Psoas muscle (tissue), 8 donors: ENCODE data around the gene TAF11L11. TPM values are rescaled to one million over a fixed set of nuclear protein-coding genes. Genes with fewer than 3 reads are reported as not detected.
"Not testable (repeated sequence)": the region's sequence is repeated elsewhere in the genome, so short reads cannot be mapped to it uniquely, and the experiment has no call there.

Experiments
- ATAC-seq, 4 donors: fragments of 200-7000 bp; cut with Tn5 transposase; one replicate each; pipeline ENCODE4 v1.9.1; 2020; ENCODE audit warnings: moderate library complexity in 3 of 4, mild to moderate bottlenecking in 2 of 4
- DNase-seq, 2 donors: peaks; one replicate each; pipeline ENCODE4 v3.0.0-alpha.2; 2020
- H3K27ac ChIP-seq: fragments of 200-600 bp; one replicate; pipeline ENCODE4 v1.8.0; 2022
- H3K27me3 ChIP-seq, 3 donors: fragments of 200-600 bp in 1 of 3; one replicate each; pipeline versions ENCODE4 v1.6.1 to v1.8.0; 2013 to 2022; ENCODE audit warnings: low read length in 2 of 3, mild to moderate bottlenecking in 2 of 3, moderate library complexity in 1 of 3; ENCODE audit not compliant: insufficient read depth in 3 of 3
- H3K36me3 ChIP-seq, 2 donors: fragments of 200-600 bp in 1 of 2; one replicate each; pipeline versions ENCODE4 v1.6.1 to v1.8.0; 2013 to 2022; ENCODE audit warnings: low read depth in 1 of 2, mild to moderate bottlenecking in 1 of 2, moderate library complexity in 1 of 2; ENCODE audit not compliant: insufficient read depth in 1 of 2
- H3K4me1 ChIP-seq: fragments of 200-600 bp; one replicate; pipeline ENCODE4 v1.8.0; 2022
- H3K4me3 ChIP-seq: fragments of 200-600 bp; one replicate; pipeline ENCODE4 v1.8.0; 2022; ENCODE audit warnings: mild to moderate bottlenecking
- H3K9me3 ChIP-seq: fragments of 200-600 bp; one replicate; pipeline ENCODE4 v1.8.0; 2022
- WGBS, 3 donors: extraction: QIAGEN DNeasy Blood & Tissue Kit; methylation state at CpG; one replicate each; pipeline versions ENCODE4 v1.1.6 to v1.1.7; 2013; 5-methylcytosine and 5-hydroxymethylcytosine counted together
- intact Hi-C, 2 donors: fragments of 100-400 bp; cut with DNase I; formaldehyde crosslinking; loops; one replicate each; pipeline versions ENCODE4 v1.11.0 to v1.14.2; 2022
- long read RNA-seq, 2 donors: library from polyadenylated mRNA; unstranded; transcript quantifications; one replicate each; pipeline ENCODE4 v2.0.0, GENCODE V29; 2021
- polyA plus RNA-seq, 3 donors: library from polyadenylated mRNA; stranded (reverse); fragments of 200-250 nt; gene quantifications; one replicate each; pipeline ENCODE4 v1.2.3, GENCODE V29; 2013
- total RNA-seq, 4 donors: library from RNA; stranded (reverse); fragmentation: NEBNext Ultra II Directional in 2 of 4; extraction: Animal tissue kit (Norgen Biotek cat#: 25700) in 2 of 4; gene quantifications; one replicate each; pipeline versions ENCODE4 v1.2.1 to v1.2.4, GENCODE V29; 2021 to 2023
- TF ChIP-seq, protein P1 (sequence below): fragments of 200-600 bp; IDR thresholded peaks from one replicate; pipeline ENCODE4 v1.8.0; 2022; ENCODE audit warnings: antibody characterized with exemption
- donor health status: healthy with polysubstance abuse.
- donor health status: DM: no; HTN: no; CAD: no; lungs with moderate emphysema.
- donor health status: Bipolar disorder and iron deficiency.
- donor health status: healthy.
- donor health status: DM: yes; HTN: yes; CAD: no.
- donor health status: DM: no; HTN: no; CAD: no.
- donor health status: DM: no; HTN: no; CAD: no.
- donor health status: DM: yes; HTN: yes; CAD: no.

Gene TAF11L11
- total RNA-seq (not detected), polyA plus RNA-seq (not detected)
- long read RNA-seq, donor 1 = 0 reads
- long read RNA-seq, donor 2 = 0 reads

DNA sequence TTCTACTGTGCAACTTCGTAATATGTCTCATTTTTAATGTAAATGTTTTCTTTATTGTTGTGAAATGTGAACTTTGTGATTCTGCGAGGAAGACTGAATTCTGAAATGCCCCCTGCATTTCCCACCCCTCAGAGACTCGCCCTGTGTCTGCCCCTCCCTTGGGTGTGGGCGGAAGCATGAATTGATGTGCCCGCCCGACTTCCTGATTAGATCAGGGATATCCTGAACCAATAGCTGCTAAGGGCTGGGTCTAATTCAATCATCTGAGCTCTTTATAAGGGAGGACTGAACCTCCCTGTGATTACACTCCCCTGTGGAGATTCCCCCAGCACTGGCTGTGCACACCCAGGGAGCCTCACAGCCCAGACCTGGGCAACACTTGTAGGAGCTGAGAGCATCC is at the start of gene TAF11L11:
TAF11L11 (plus strand) TSS at position 304 of the 400 bp plus-strand sequence.
- H3K27ac ChIP-seq, H3K36me3 ChIP-seq, H3K4me3 ChIP-seq, H3K4me1 ChIP-seq, DNase-seq, intact Hi-C loops, ATAC-seq, H3K27me3 ChIP-seq, H3K9me3 ChIP-seq: not testable (repeated sequence)
- 61 to 65% (median 63%) methylated on average over 6 of the region's 6 CpGs for WGBS, 3 donors

DNA sequence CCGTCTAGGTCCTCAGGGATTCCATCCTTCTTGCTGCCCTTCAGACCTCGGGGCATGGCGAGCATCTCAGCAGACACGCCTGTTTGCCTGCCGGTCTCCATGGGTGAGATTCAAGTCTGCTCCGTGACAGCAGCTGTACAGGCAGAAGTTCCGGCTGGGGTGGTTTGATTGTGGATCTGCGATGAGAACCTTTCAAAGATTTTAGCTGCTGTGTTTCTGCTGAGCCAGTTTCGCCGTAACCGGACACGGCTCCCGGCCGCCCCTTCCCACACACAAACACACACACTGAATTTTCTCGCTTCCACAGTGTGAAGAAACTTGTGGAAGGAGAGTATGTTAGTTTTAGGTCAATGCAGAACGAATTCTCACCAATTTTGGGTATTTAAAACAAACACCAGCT is 18.3 kb upstream of the TAF11L11 start, which contains the start of gene TAF11L7:
TAF11L7 (minus strand) TSS at position 101 of the 400 bp plus-strand sequence.
- H3K4me1 ChIP-seq, H3K4me3 ChIP-seq, intact Hi-C loops, DNase-seq, H3K27ac ChIP-seq, ATAC-seq, H3K9me3 ChIP-seq, H3K36me3 ChIP-seq, H3K27me3 ChIP-seq: not testable (repeated sequence)
- WGBS, 3 donors = no CpG with 5 or more reads among the region's 16 CpGs

DNA sequence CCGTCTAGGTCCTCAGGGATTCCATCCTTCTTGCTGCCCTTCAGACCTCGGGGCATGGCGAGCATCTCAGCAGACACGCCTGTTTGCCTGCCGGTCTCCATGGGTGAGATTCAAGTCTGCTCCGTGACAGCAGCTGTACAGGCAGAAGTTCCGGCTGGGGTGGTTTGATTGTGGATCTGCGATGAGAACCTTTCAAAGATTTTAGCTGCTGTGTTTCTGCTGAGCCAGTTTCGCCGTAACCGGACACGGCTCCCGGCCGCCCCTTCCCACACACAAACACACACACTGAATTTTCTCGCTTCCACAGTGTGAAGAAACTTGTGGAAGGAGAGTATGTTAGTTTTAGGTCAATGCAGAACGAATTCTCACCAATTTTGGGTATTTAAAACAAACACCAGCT is 13.1 kb upstream of the TAF11L11 start, which contains the start of gene TAF11L8:
TAF11L8 (minus strand) TSS at position 101 of the 400 bp plus-strand sequence.
- H3K4me3 ChIP-seq, H3K27ac ChIP-seq, DNase-seq, H3K4me1 ChIP-seq, intact Hi-C loops, H3K9me3 ChIP-seq, ATAC-seq, H3K36me3 ChIP-seq, H3K27me3 ChIP-seq: not testable (repeated sequence)
- WGBS, 3 donors = no CpG with 5 or more reads among the region's 16 CpGs

DNA sequence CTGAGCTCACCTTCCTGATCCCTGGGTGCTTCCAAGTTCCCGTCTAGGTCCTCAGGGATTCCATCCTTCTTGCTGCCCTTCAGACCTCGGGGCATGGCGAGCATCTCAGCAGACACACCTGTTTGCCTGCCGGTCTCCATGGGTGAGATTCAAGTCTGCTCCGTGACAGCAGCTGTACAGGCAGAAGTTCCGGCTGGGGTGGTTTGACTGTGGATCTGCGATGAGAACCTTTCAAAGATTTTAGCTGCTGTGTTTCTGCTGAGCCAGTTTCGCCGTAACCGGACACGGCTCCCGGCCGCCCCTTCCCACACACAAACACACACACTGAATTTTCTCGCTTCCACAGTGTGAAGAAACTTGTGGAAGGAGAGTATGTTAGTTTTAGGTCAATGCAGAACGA is 9.7 kb upstream of the TAF11L11 start, which contains the start of gene TAF11L9:
TAF11L9 (minus strand) TSS at position 140 of the 400 bp plus-strand sequence.
- H3K9me3 ChIP-seq, H3K36me3 ChIP-seq, H3K4me3 ChIP-seq, ATAC-seq, H3K27me3 ChIP-seq, intact Hi-C loops, H3K27ac ChIP-seq, DNase-seq, H3K4me1 ChIP-seq: not testable (repeated sequence)
- WGBS, 3 donors = 86 to 89% (median 88%) methylated on average over 8 to 10 of the region's 15 CpGs

DNA sequence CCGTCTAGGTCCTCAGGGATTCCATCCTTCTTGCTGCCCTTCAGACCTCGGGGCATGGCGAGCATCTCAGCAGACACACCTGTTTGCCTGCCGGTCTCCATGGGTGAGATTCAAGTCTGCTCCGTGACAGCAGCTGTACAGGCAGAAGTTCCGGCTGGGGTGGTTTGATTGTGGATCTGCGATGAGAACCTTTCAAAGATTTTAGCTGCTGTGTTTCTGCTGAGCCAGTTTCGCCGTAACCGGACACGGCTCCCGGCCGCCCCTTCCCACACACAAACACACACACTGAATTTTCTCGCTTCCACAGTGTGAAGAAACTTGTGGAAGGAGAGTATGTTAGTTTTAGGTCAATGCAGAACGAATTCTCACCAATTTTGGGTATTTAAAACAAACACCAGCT is 6.3 kb upstream of the TAF11L11 start, which contains the start of gene TAF11L10:
TAF11L10 (minus strand) TSS at position 101 of the 400 bp plus-strand sequence.
- H3K4me1 ChIP-seq, H3K4me3 ChIP-seq, intact Hi-C loops, ATAC-seq, H3K27ac ChIP-seq, H3K9me3 ChIP-seq, H3K27me3 ChIP-seq, DNase-seq, H3K36me3 ChIP-seq: not testable (repeated sequence)
- no CpG with 5 or more reads among the region's 15 CpGs for WGBS, 3 donors

- WGBS, 3 donors = 92 to 96% (median 92%) methylated on average over 14 of the region's 14 CpGs
- DNase-seq (no peak), ATAC-seq (no peak)
- H3K27me3 ChIP-seq = no peaks in the 10 kb centered on the region
- no peaks in the 10 kb centered on the region for H3K4me1 ChIP-seq
- TF ChIP-seq, protein P1, sequence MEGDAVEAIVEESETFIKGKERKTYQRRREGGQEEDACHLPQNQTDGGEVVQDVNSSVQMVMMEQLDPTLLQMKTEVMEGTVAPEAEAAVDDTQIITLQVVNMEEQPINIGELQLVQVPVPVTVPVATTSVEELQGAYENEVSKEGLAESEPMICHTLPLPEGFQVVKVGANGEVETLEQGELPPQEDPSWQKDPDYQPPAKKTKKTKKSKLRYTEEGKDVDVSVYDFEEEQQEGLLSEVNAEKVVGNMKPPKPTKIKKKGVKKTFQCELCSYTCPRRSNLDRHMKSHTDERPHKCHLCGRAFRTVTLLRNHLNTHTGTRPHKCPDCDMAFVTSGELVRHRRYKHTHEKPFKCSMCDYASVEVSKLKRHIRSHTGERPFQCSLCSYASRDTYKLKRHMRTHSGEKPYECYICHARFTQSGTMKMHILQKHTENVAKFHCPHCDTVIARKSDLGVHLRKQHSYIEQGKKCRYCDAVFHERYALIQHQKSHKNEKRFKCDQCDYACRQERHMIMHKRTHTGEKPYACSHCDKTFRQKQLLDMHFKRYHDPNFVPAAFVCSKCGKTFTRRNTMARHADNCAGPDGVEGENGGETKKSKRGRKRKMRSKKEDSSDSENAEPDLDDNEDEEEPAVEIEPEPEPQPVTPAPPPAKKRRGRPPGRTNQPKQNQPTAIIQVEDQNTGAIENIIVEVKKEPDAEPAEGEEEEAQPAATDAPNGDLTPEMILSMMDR = no peak
- H3K9me3 ChIP-seq = no peaks in the 10 kb centered on the region
- H3K4me3 ChIP-seq = no peak overlapping the region
- intact Hi-C loops = no loop called here
- H3K27ac ChIP-seq = no peak overlapping the region
- H3K36me3 ChIP-seq = no peaks in the 10 kb centered on the region
These were observed 968 bp downstream of the TAF11L11 start for GRCh38 chr5:17604951-17605350.

DNA sequence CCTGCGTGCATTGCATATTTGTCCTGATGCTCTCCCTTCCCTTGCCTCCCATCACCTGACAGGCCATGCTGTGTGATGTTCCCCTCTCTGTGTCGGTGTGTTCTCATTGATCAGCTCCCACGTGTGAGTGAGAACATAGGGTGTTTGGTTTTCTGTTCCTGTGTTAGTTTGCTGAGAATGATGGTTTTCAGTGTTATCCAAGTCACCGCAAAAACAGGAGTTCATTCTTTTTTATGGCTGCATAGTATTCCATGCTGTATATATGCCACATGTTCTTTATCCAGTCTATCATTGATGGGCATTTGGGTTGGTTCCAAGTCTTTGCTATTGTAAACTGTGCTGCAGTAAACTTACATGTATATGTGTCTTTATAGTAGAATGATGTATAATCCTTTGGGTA is 3.5 kb downstream of the TAF11L11 start:
- intact Hi-C loops, H3K27me3 ChIP-seq, ATAC-seq, H3K4me3 ChIP-seq, H3K36me3 ChIP-seq, DNase-seq, H3K9me3 ChIP-seq, H3K4me1 ChIP-seq, H3K27ac ChIP-seq: not testable (repeated sequence)
- WGBS, 3 donors = 80 to 97% (median 94%) methylated on average over 4 of the region's 4 CpGs

DNA sequence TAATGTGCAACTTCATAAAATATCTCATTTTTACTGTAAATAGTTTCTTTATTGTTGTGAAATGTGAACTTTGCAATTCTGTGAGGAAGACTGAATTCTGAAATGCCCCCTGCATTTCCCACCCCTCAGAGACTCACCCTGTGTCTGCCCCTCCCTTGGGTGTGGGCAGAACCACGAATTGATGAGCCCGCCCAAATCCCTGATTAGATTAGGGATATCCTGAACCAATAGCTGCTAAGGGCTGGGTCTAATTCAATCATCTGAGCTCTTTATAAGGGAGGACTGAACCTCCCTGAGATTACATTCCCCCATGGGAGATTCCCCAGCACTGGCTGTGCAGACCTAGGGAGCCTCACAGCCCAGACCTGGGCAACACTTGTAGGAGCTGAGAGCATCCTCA is 6.1 kb downstream of the TAF11L11 start, which contains the start of gene TAF11L12:
TAF11L12 (plus strand) TSS at position 301 of the 400 bp plus-strand sequence.
- ATAC-seq, H3K36me3 ChIP-seq, DNase-seq, H3K4me3 ChIP-seq, H3K27me3 ChIP-seq, H3K27ac ChIP-seq, intact Hi-C loops, H3K4me1 ChIP-seq, H3K9me3 ChIP-seq: not testable (repeated sequence)
- 68 to 74% (median 69%) methylated on average over 2 of the region's 2 CpGs for WGBS, 3 donors
